Suppressor macrophage (primary cell): Measurements from ENCODE around the gene DNAH17.

Experiments
- DNase-seq, 4 experiments: peaks; one replicate each; pipeline ENCODE4 v3.0.0-alpha.2; 2020 to 2022

The DNAH17 gene

GRCh38 chr17:78493853-78494695 lies 83.1 kb downstream of the DNAH17 start:
- DNase-seq, result no peak

- peak; percentile 39 to 60 (median 54) for DNase-seq
Measured at GRCh38 chr17:78493450-78493849, 83.7 kb downstream of the DNAH17 start.

DNA sequence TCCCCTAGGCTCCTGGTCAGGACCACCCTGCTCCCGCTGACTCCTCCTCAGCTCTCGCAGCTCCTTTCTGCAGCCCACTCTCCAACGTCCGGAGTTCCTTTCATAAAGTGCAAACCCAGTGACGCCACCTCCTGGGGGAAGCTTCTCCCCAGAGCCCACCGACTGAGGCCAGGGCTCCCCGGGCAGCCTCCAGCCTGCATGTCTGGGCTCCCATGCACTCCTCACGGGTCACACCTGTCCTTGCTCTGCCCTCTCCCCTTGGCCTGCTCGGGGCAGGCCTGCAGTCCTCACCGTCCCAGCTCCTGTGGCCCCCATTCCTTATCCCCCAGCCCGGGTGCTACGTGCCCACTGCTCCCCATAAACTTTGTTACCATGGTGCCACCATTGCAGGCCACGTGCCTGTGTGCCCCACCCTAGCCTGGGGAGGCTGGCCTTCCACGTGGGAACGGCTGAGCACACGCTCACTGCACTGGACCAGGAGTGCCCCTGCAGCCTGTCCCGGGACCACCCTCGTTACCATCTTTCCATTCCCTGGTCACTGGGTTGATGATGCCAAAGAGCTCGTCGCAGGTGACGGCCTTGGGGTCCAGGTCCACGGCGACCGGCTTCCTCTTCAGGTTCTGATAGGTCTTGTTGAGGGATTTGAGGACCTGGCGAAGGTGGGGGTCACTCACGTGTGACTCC lies 84.9 kb downstream of the DNAH17 start:
- DNase-seq, result no peak

- DNase-seq, result no peak
Measured at GRCh38 chr17:78491236-78492115, 85.7 kb downstream of the DNAH17 start.

- DNase-seq, result no peak
Measured at GRCh38 chr17:78490673-78491072, 86.5 kb downstream of the DNAH17 start.

GRCh38 chr17:78490156-78490555 lies 87.0 kb downstream of the DNAH17 start:
- DNase-seq, result no peak

DNA sequence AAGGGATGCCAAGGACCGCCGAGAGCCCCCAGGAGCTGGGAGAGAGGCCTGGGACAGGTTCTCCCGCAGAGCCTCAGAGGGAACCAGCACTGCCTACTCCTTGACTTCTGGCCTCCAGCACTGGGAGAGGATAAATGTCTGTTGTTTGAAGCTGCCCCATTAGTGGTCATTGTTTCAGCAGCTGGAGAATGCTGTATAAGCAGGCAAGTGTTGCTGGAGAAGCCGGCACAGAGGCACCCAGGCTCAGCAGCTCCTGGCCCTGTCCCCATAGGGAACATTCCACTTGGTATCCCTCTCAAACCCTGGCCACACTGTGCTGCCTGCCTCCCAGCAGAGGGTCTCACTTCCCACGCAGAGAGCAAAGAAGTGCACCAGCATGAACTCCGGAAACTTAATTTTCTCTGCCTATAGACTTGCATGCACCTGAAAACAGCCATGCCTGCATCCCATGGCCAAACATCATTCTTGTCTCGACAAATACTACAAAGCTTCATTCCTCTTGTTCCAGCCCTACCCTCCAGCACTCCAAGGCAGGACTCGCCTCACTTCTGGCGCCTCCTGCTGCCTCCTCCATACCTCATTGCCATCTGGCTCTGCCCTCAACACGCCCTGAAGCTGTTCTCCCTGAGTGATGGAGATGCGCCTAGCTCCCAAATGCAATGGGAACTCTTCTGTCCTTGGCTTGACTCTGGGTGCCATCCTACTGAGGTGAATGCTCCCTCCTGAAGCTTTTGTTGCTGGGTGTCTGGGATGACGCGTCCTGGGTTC lies 88.1 kb downstream of the DNAH17 start:
- no peak for DNase-seq

GRCh38 chr17:78488156-78488555 lies 89.0 kb downstream of the DNAH17 start:
- DNase-seq, result no peak

- no peak for DNase-seq
Measured at GRCh38 chr17:78486946-78487680, 90.1 kb downstream of the DNAH17 start.

- DNase-seq, result no peak
Measured at GRCh38 chr17:78486228-78486802, 90.9 kb downstream of the DNAH17 start.

GRCh38 chr17:78485290-78486168 lies 91.7 kb downstream of the DNAH17 start:
- no peak for DNase-seq

- peak; percentile 29 to 61 (median 38) for DNase-seq
Measured at GRCh38 chr17:78484271-78485246, 92.6 kb downstream of the DNAH17 start.

- no peak for DNase-seq
Measured at GRCh38 chr17:78479369-78479768, 97.8 kb downstream of the DNAH17 start.

DNA sequence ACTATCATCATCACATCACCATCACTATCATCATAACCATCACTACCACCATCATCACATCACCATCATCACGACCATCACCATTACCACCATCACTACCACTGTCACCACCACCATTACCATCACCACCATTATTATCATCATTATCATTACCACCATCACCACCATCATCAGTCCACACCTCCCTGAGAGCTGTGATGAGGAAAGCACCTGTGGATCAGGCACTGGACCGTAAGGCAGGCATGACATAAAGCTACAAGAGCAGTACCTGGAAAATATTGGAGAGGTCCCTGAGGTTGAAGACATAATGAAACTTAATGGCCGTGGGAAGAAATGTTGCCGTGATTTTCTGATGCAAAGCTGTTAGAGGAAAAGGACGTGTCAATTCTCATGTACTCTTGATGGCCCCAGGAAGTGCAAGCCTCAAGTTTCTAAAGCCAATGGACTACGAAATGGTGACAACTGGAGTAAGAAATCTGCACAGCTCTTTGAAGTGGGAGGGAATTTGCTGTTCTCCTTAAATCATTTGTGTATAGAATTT lies 98.4 kb downstream of the DNAH17 start:
- DNase-seq, result no peak

- no peak for DNase-seq
Measured at GRCh38 chr17:78477913-78478756, 99.1 kb downstream of the DNAH17 start.

DNA sequence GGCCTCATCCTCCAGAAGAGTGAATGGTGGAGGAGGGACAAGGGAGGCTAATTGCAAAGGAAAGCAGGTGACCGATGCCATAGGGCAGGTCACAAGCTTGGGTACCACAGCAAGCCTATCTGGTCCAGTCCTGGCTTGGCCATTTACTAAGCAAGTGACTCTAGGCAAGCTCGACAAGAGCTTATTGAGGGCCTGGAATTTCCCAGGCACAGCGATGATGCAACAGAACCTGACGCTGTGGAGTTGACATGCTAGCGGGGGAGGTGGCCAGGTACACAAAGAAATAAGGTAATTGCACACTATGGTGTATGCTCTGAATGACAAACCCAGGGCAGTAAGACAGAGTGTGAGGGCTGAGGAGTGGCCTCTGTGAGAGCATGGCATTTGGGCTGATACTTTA lies 100.2 kb downstream of the DNAH17 start:
- no peak for DNase-seq

DNA sequence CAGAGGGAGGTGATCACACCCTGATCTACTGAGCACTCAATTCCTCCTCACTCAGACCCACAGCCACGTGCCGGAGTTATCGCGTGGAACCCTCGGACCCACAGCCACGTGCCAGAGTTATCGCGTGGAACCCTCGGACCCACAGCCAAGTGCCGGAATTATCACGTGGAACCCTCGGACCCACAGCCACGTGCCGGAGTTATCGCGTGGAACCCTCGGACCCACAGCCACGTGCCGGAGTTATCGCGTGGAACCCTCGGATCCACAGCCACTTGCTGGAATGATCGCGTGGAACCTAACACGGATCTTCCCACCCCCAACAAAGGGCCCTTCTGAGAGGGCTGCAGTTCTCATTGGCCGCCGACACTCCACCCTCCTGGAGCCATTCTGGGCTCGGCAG lies 101.0 kb downstream of the DNAH17 start:
- DNase-seq, result no peak

DNA sequence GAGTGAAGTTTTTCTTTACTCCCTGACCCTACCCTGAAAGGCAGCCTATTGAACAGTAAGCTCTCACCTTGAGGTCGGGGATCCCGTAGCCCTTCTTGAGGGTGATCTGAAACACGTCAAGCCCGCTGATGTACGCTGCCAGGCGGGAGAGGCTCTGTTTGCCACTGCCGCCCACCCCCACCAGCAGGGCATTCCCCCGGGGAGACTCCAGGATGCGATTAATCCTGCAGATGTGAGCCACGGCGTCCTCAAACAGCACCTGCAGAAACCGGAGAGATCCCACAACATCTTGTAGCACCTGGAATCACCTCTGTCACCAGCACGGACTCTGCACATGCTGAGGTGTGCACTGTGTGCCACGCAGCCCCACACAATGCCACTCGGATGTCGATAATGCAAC lies 102.0 kb downstream of the DNAH17 start:
- DNase-seq, result no peak
